Stimulated activated effector memory CD8-positive, alpha-beta T cell treated with anti-CD3 and anti-CD28 coated beads, Interleukin-12 subunit alpha, Interleukin-12 subunit beta, amount 100 ng/mL, for 72 hours (primary cell): ENCODE results near the gene RAB11FIP3.
A peak's percentile ranks its signal among the peaks of the same experiment; 100 is the strongest.
"Not testable (repeated sequence)": the region's sequence is repeated elsewhere in the genome, so short reads cannot be mapped to it uniquely, and the experiment has no call there.

Experiments used
- ATAC-seq: fragments of 150-1000 bp; cut with Tn5 transposase; 2 replicates; pipeline ENCODE4 v1.10.0; 2021
- DNase-seq, 2 donors: peaks; one replicate each; pipeline ENCODE4 v3.0.0; 2021 to 2022; ENCODE audit warnings: low spot score in 2 of 2
- H3K27ac Mint-ChIP-seq: one replicate; pipeline ENCODE4 v1.8.0; 2022; ENCODE audit warnings: mild to moderate bottlenecking, mixed read lengths
- H3K36me3 Mint-ChIP-seq: one replicate; pipeline ENCODE4 v1.8.0; 2022; ENCODE audit warnings: mild to moderate bottlenecking, mixed read lengths
- H3K4me1 Mint-ChIP-seq: one replicate; pipeline ENCODE4 v1.8.0; 2022; ENCODE audit warnings: mixed read lengths
- H3K4me3 Mint-ChIP-seq: one replicate; pipeline ENCODE4 v1.8.0; 2022; ENCODE audit warnings: mild to moderate bottlenecking, mixed read lengths
- H3K9me3 Mint-ChIP-seq: one replicate; pipeline ENCODE4 v1.8.0; 2022; ENCODE audit warnings: mixed read lengths

The RAB11FIP3 gene

GRCh38 chr16:505479-506245, 80.2 kb downstream of the RAB11FIP3 start:
- DNase-seq (no peak), ATAC-seq (no peak)
- no peak overlapping the region for H3K4me3 Mint-ChIP-seq
- no peaks in the 10 kb centered on the region for H3K4me1 Mint-ChIP-seq
- peaks cover 6% of the 10 kb centered on the region for H3K36me3 Mint-ChIP-seq
- no peaks in the 10 kb centered on the region for H3K9me3 Mint-ChIP-seq
- H3K27ac Mint-ChIP-seq, result peak overlapping the region; percentile 78

GRCh38 chr16:506246-506546, 80.7 kb downstream of the RAB11FIP3 start:
- ATAC-seq, result no peak
- Mint-ChIP-seq H3K36me3 (peaks cover 6% of the 10 kb centered on the region), H3K9me3 (no peaks in the 10 kb centered on the region), H3K27ac (no peak overlapping the region), H3K4me1 (no peaks in the 10 kb centered on the region), H3K4me3 (no peak overlapping the region)
- DNase-seq, result no peak

- not testable (repeated sequence) for H3K27ac Mint-ChIP-seq, H3K4me3 Mint-ChIP-seq
These were observed 82.1 kb downstream of the RAB11FIP3 start for GRCh38 chr16:507527-507926.

GRCh38 chr16:507996-508395, 82.5 kb downstream of the RAB11FIP3 start:
- Mint-ChIP-seq H3K4me3 (no peak overlapping the region), H3K4me1 (no peaks in the 10 kb centered on the region), H3K27ac (peak overlapping the region; percentile 26), H3K9me3 (no peaks in the 10 kb centered on the region), H3K36me3 (peaks cover 6% of the 10 kb centered on the region)
- no peak for DNase-seq
- ATAC-seq, result no peak

More at GRCh38 chr16:507527-507926, 82.1 kb downstream of the RAB11FIP3 start:
- H3K36me3 Mint-ChIP-seq, DNase-seq, ATAC-seq, H3K9me3 Mint-ChIP-seq, H3K4me1 Mint-ChIP-seq: not testable (repeated sequence)

DNA sequence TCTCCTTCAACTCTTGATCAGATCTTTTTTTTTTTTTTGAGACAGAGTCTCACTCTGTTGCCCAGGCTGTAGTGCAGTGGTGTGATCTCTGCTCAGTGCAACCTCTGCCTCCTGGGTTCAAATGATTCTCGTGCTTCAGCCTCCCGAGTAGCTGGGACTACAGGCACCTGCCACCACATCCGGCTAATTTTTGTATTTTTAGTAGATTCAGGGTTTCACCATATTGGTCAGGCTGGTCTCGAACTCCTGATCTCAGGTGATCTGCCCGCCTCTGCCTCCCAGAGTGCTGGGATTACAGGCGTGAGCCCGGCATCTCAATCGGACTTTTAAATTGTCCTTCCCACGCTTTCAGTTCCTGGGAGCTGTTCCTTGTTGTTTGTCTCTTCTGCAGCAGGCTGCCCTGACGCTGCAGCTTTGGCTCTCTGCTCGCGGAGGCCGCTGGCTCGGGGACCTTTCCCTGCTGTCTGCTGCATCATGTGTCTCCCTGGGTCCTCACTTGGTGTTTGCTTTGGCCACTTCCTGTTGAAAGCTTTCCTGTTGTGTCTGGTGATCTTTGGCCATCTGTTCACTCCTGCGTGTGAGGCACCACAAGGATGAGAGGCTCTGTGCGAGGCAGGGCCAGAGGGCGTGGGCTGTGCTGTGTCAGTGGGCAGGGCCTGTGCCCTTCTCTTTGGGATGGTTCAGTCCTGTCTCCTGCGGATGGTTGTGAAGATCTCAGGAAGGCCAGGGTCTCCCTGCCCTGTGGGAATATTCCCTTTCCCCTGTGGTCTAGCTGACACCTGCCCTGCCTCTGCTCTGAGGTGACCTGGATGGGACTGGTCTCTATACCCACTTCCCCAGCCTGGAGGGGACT, 83.7 kb downstream of the RAB11FIP3 start:
- ATAC-seq (no peak), DNase-seq (no peak)
- H3K4me1 Mint-ChIP-seq, result no peaks in the 10 kb centered on the region
- H3K9me3 Mint-ChIP-seq, result no peaks in the 10 kb centered on the region
- H3K4me3 Mint-ChIP-seq, result no peak overlapping the region
- peak overlapping the region; percentile 69 for H3K27ac Mint-ChIP-seq
- peaks cover 6% of the 10 kb centered on the region for H3K36me3 Mint-ChIP-seq

GRCh38 chr16:510066-510825, 84.8 kb downstream of the RAB11FIP3 start:
- Mint-ChIP-seq H3K36me3 (peaks cover 13% of the 10 kb centered on the region), H3K9me3 (no peaks in the 10 kb centered on the region), H3K27ac (no peak overlapping the region), H3K4me1 (no peaks in the 10 kb centered on the region), H3K4me3 (no peak overlapping the region)
- DNase-seq (no peak), ATAC-seq (no peak)

DNA sequence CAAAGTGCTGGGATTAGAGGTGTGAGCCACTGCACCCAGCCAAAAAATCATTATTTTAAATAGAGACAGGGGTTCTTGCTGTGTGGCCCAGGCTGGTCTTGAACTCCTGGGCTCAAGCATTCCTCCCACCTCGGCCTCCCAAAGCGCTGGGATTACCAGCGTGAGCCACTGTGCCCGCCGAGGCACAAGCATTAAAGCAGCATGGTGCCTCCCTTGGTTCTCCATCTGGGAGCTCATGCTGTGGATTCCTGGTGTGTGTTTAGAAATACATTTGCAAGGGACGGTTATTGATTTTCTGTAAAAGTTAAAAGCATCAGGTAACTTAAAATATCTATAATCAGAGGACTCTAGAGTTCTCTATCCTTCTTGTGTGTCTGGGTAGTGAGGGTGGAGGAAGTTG, 87.4 kb downstream of the RAB11FIP3 start:
- ATAC-seq (no peak), DNase-seq (no peak)
- H3K9me3 Mint-ChIP-seq, result no peaks in the 10 kb centered on the region
- H3K4me3 Mint-ChIP-seq, result no peak overlapping the region
- H3K4me1 Mint-ChIP-seq, result no peaks in the 10 kb centered on the region
- H3K36me3 Mint-ChIP-seq, result peaks cover 24% of the 10 kb centered on the region
- no peak overlapping the region for H3K27ac Mint-ChIP-seq

DNA sequence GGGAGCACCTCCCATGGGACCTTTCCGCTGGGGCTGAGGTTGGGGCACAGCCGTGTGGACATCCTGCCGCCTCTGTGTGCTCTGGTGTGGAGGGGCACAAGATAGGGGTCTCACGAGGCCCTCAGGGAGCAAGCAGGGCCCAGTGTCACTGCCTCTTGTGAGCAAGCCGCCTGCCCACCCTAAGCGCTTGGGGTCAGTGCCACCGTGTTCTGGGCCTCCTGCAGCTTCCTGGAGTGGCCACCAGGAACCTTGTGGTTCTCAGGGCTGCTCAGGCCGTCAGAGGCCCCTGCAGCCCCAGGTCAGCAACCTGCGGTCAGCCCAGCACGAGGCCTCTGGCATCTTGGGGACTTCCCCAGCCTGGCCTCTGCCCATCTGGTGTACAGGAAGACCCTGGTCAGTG, 88.5 kb downstream of the RAB11FIP3 start:
- H3K4me1 Mint-ChIP-seq, result no peaks in the 10 kb centered on the region
- H3K4me3 Mint-ChIP-seq, result no peak overlapping the region
- ATAC-seq (no peak), DNase-seq (no peak)
- peak overlapping the region; percentile 15 for H3K27ac Mint-ChIP-seq
- H3K36me3 Mint-ChIP-seq, result peaks cover 24% of the 10 kb centered on the region
- H3K9me3 Mint-ChIP-seq, result no peaks in the 10 kb centered on the region

DNA sequence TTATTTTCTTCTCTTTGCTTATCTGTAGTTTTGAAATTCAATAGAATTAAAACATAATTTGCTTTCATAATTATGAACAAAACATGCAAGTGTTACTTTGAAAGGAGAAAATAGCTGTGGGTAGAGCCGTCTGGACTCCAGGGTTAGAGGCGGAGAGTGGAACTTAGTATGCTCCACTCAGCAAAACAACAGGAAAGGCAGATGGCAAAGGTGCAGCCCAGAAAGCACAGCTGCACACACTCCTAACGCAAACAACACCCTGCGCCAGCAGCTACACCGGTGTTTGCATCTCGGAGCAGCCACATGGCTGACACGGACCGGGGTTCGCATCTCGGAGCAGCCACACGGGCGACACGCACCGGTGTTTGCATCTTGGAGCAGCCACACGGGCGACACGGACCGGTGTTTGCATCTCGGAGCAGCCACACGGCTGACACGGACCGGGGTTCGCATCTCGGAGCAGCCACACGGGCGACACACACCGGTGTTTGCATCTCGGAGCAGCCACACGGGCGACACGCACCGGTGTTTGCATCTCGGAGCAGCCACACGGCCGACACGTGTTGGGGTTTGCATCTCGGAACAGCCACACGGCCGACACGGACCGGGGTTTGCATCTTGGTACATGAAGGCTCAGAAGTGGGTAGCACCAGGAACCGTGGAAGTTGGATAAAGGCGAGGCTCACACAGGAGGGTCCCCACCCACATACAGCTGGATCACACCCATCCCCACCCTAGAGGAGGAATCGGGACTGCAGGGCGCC, 89.9 kb downstream of the RAB11FIP3 start:
- H3K4me3 Mint-ChIP-seq, result no peak overlapping the region
- H3K9me3 Mint-ChIP-seq, result no peaks in the 10 kb centered on the region
- H3K4me1 Mint-ChIP-seq, result no peaks in the 10 kb centered on the region

GRCh38 chr16:515939-516226, 90.4 kb downstream of the RAB11FIP3 start:
- H3K4me1 Mint-ChIP-seq, result no peaks in the 10 kb centered on the region
- no peak overlapping the region for H3K27ac Mint-ChIP-seq
- no peak for DNase-seq
- no peak overlapping the region for H3K4me3 Mint-ChIP-seq
- peaks cover 24% of the 10 kb centered on the region for H3K36me3 Mint-ChIP-seq
- no peak for ATAC-seq
- no peaks in the 10 kb centered on the region for H3K9me3 Mint-ChIP-seq

More for the DNA sequence above, 89.9 kb downstream of the RAB11FIP3 start:
- no peak overlapping the region for H3K27ac Mint-ChIP-seq
- H3K36me3 Mint-ChIP-seq, result peaks cover 24% of the 10 kb centered on the region
- DNase-seq (no peak), ATAC-seq (no peak)

DNA sequence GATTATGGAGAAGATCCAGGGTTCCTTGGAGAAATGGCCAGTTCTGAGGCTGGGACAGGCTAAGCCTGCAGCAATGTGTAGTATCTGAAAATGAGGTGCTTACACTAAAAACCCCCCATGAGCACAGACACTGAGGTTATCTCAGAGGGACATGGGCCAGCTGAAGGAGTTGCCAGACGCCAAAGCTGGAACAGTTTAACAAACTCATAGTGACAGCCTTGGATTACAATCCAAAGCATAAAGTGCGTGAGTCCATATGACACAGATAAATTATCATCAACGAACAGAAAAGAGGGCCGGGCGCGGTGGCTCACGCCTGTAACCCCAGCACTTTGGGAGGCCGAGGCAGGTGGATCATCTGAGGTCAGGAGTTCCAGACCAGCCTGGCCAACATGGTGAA, 90.9 kb downstream of the RAB11FIP3 start:
- DNase-seq, result no peak
- no peaks in the 10 kb centered on the region for H3K4me1 Mint-ChIP-seq
- no peak overlapping the region for H3K4me3 Mint-ChIP-seq
- ATAC-seq, result no peak
- H3K27ac Mint-ChIP-seq, result no peak overlapping the region
- H3K9me3 Mint-ChIP-seq, result no peaks in the 10 kb centered on the region
- peaks cover 24% of the 10 kb centered on the region for H3K36me3 Mint-ChIP-seq

GRCh38 chr16:518858-519257, 93.4 kb downstream of the RAB11FIP3 start:
- H3K27ac Mint-ChIP-seq, result no peak overlapping the region
- ATAC-seq (no peak), DNase-seq (no peak)
- H3K36me3 Mint-ChIP-seq, result peaks cover 29% of the 10 kb centered on the region
- H3K4me1 Mint-ChIP-seq, result peaks cover 12% of the 10 kb centered on the region
- H3K4me3 Mint-ChIP-seq, result no peak overlapping the region
- H3K9me3 Mint-ChIP-seq, result no peaks in the 10 kb centered on the region

DNA sequence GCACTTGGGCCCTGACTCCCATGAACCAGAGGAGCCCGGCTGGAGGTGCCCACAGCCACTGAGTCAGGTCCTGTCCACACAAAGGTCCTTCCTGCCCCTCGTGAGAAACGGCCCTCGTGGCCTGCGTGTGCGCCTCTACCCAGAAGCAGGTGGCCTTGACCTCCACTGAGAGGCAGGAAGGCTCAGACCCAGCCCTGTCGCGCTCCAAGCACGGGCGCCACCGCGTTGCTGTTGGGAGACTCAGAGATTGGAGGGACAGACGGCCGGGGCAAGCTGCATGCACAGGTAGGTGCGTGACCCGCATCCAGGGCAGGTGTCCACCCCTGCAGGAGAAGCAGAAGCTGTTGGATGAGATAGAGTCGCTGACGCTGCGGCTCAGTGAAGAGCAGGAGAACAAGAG, 94.0 kb downstream of the RAB11FIP3 start:
- Mint-ChIP-seq H3K4me1 (peaks cover 17% of the 10 kb centered on the region), H3K4me3 (no peak overlapping the region), H3K9me3 (no peaks in the 10 kb centered on the region), H3K27ac (no peak overlapping the region), H3K36me3 (peaks cover 35% of the 10 kb centered on the region)
- ATAC-seq (no peak), DNase-seq (no peak)

- H3K4me1 Mint-ChIP-seq, result peaks cover 21% of the 10 kb centered on the region
- no peak for DNase-seq
- ATAC-seq, result no peak
- H3K36me3 Mint-ChIP-seq, result peaks cover 32% of the 10 kb centered on the region
- no peaks in the 10 kb centered on the region for H3K9me3 Mint-ChIP-seq
- no peak overlapping the region for H3K4me3 Mint-ChIP-seq
- no peak overlapping the region for H3K27ac Mint-ChIP-seq
These were observed 94.6 kb downstream of the RAB11FIP3 start for GRCh38 chr16:519841-520687.
